ENCODE results near the gene GPR39. TPM values are rescaled to one million over a fixed set of nuclear protein-coding genes. Genes with fewer than 3 reads are reported as not detected.
"Not testable (repeated sequence)": the region's sequence is repeated elsewhere in the genome, so short reads cannot be mapped to it uniquely, and the experiment has no call there.

GPR39 gene
- total RNA-seq, 1 donor from 2014 or later, result 0.20 TPM

DNA sequence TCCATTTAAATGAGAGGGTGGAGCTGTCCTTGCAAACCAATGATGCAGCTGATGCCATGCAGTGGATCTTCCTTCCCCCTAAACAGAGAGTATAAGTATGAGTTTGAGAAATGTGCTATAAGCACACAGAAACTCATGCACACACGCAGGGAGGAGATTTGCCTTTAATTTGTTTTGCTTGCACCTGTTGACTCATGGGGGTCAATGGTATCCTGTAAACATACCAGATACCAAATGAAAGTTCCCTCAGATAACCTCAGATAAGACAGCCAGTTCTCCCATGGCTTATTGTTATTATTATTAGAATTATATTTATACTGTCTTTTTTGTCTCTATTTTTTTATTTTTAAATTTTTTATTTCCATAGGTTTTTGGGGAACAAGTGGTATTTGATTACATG is 29.5 kb upstream of the GPR39 start:
- H3K9me3 Mint-ChIP-seq (ENCODE audit: low read depth), result no peaks in the 10 kb centered on the region

DNA sequence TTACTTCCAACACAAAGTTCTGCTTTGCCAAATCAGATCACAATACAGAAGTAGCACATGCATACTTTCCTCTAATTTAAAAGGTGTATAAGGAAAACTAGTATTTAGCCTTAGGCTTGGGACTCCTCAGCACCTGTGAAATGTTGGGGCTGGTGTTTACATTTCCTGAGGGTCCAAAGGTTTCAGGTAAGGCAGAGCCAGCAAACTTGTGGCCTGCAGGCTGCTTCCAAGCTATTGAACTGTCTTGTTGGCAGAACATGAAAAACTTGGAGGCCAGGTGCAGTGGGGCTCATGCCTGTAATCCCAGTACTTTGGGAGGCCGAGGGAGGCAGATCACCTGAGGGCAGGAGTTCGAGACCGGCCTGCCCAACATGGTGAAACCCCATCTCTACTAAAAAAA is 26.5 kb upstream of the GPR39 start:
- Mint-ChIP-seq H3K4me3 (ENCODE audit: unreplicated experiment) (no peak overlapping the region), H3K36me3 (ENCODE audit: low read depth) (no peaks in the 10 kb centered on the region), H3K4me1 (ENCODE audit: low read depth) (peaks cover 7% of the 10 kb centered on the region), H3K27me3 (ENCODE audit: low read depth) (peaks cover 30% of the 10 kb centered on the region), H3K27ac (ENCODE audit: unreplicated experiment) (no peak overlapping the region), H3K9me3 (ENCODE audit: low read depth) (no peaks in the 10 kb centered on the region)
- TF ChIP-seq, protein P1, sequence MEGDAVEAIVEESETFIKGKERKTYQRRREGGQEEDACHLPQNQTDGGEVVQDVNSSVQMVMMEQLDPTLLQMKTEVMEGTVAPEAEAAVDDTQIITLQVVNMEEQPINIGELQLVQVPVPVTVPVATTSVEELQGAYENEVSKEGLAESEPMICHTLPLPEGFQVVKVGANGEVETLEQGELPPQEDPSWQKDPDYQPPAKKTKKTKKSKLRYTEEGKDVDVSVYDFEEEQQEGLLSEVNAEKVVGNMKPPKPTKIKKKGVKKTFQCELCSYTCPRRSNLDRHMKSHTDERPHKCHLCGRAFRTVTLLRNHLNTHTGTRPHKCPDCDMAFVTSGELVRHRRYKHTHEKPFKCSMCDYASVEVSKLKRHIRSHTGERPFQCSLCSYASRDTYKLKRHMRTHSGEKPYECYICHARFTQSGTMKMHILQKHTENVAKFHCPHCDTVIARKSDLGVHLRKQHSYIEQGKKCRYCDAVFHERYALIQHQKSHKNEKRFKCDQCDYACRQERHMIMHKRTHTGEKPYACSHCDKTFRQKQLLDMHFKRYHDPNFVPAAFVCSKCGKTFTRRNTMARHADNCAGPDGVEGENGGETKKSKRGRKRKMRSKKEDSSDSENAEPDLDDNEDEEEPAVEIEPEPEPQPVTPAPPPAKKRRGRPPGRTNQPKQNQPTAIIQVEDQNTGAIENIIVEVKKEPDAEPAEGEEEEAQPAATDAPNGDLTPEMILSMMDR (IDR thresholded peaks at IDR 0.05), result no peak
- DNase-seq (ENCODE audit: low spot score), result no peak

More for the DNA sequence above, 29.5 kb upstream of the GPR39 start:
- peaks cover 41% of the 10 kb centered on the region for H3K27me3 Mint-ChIP-seq (ENCODE audit: low read depth)
- no peaks in the 10 kb centered on the region for H3K36me3 Mint-ChIP-seq (ENCODE audit: low read depth)
- no peak overlapping the region for H3K4me3 Mint-ChIP-seq (ENCODE audit: unreplicated experiment)
- H3K4me1 Mint-ChIP-seq (ENCODE audit: low read depth), result peaks cover 3% of the 10 kb centered on the region
- H3K27ac Mint-ChIP-seq (ENCODE audit: unreplicated experiment), result no peak overlapping the region
- TF ChIP-seq, protein P1 (IDR thresholded peaks at IDR 0.05), result no peak
- DNase-seq (ENCODE audit: low spot score), result no peak

- Mint-ChIP-seq H3K4me3 (ENCODE audit: unreplicated experiment) (no peak overlapping the region), H3K36me3 (ENCODE audit: low read depth) (no peaks in the 10 kb centered on the region), H3K4me1 (ENCODE audit: low read depth) (peaks cover 7% of the 10 kb centered on the region), H3K9me3 (ENCODE audit: low read depth) (no peaks in the 10 kb centered on the region), H3K27ac (ENCODE audit: unreplicated experiment) (no peak overlapping the region), H3K27me3 (ENCODE audit: low read depth) (peaks cover 22% of the 10 kb centered on the region)
- TF ChIP-seq, protein P1 (IDR thresholded peaks at IDR 0.05), result no peak
- DNase-seq (ENCODE audit: low spot score), result no peak
Measured at GRCh38 chr2:132391378-132391777, 25.2 kb upstream of the GPR39 start.

- Mint-ChIP-seq H3K4me1 (ENCODE audit: low read depth) (peaks cover 7% of the 10 kb centered on the region), H3K27ac (ENCODE audit: unreplicated experiment) (no peak overlapping the region), H3K36me3 (ENCODE audit: low read depth) (no peaks in the 10 kb centered on the region), H3K4me3 (ENCODE audit: unreplicated experiment) (no peak overlapping the region), H3K27me3 (ENCODE audit: low read depth) (peaks cover 21% of the 10 kb centered on the region), H3K9me3 (ENCODE audit: low read depth) (no peaks in the 10 kb centered on the region)
- TF ChIP-seq, protein P1 (IDR thresholded peaks at IDR 0.05), result no peak
- DNase-seq (ENCODE audit: low spot score), result no peak
Measured at GRCh38 chr2:132392221-132392620, 24.4 kb upstream of the GPR39 start.

DNA sequence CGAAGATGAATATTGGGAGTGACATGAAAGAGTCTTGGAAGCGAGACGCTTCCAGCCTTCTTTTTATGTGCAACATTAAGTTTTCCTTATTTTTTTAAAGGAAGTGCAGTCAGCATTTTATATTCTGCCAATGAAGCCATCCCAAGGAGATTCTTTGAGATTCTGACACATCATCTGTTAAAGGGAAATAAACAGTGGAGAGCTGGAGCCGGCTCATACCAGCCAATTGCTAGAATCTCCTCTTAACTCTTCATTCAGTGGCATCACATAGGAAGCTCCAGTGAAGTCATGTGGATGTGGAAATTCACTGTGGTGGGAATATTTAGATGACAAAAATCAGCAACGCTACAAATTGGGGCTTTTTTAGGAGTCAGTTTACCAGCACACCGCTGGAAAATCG is 23.7 kb upstream of the GPR39 start:
- no peaks in the 10 kb centered on the region for H3K9me3 Mint-ChIP-seq (ENCODE audit: low read depth)
- no peak overlapping the region for H3K27ac Mint-ChIP-seq (ENCODE audit: unreplicated experiment)
- no peak overlapping the region for H3K4me3 Mint-ChIP-seq (ENCODE audit: unreplicated experiment)
- no peak for DNase-seq (ENCODE audit: low spot score)
- peaks cover 7% of the 10 kb centered on the region for H3K4me1 Mint-ChIP-seq (ENCODE audit: low read depth)
- peaks cover 24% of the 10 kb centered on the region for H3K27me3 Mint-ChIP-seq (ENCODE audit: low read depth)
- TF ChIP-seq, protein P1 (IDR thresholded peaks at IDR 0.05), result no peak
- H3K36me3 Mint-ChIP-seq (ENCODE audit: low read depth), result no peaks in the 10 kb centered on the region

DNA sequence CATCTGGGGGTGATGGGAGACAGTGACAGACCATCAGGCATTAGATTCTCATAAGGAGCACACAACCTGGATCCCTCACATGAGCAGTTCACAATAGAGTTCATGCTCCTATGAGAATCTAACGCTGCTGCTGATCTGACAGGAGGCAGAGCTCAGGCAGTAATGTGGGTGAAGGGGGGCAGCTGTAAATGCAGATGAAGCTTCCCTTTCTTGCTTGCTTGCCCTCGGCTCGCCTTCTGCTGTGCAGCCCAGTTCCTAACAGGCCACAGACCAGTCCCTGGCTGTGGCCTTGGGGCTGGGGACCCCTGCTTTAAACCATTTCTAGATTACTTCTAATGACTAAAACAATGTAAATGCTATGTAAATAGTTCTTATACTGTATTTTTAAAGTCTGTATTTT is 19.6 kb upstream of the GPR39 start:
- DNase-seq (ENCODE audit: low spot score); H3K4me3 Mint-ChIP-seq (ENCODE audit: unreplicated experiment); H3K9me3 Mint-ChIP-seq (ENCODE audit: low read depth); H3K27ac Mint-ChIP-seq (ENCODE audit: unreplicated experiment); H3K4me1 Mint-ChIP-seq (ENCODE audit: low read depth); H3K36me3 Mint-ChIP-seq (ENCODE audit: low read depth): not testable (repeated sequence)
- peaks cover 33% of the 10 kb centered on the region for H3K27me3 Mint-ChIP-seq (ENCODE audit: low read depth)
